Naive B cell (primary cell): ENCODE results near the gene CHRM2. TPM values are rescaled to one million over a fixed set of nuclear protein-coding genes. Genes with fewer than 3 reads are reported as not detected.
A peak's percentile ranks its signal among the peaks of the same experiment; 100 is the strongest.

Experiments
- ATAC-seq, 2 donors: fragments of 150-1000 bp; cut with Tn5 transposase; 2 replicates each; pipeline ENCODE4 v1.10.0; 2021; ENCODE audit warnings: low read depth in 2 of 2, mild to moderate bottlenecking in 2 of 2, moderate library complexity in 2 of 2
- DNase-seq: peaks from one replicate; pipeline ENCODE4 v3.0.0; 2022
- H3K27ac Mint-ChIP-seq, 6 donors: one replicate each; pipeline ENCODE4 v1.8.0; 2020 to 2022; ENCODE audit warnings: mild to moderate bottlenecking in 6 of 6, mixed read lengths in 6 of 6, moderate library complexity in 5 of 6, inconsistent platforms in 2 of 6
- H3K27me3 Mint-ChIP-seq, 3 donors: one replicate each; pipeline ENCODE4 v1.8.0; 2021 to 2022; ENCODE audit warnings: mixed read lengths in 3 of 3, mild to moderate bottlenecking in 1 of 3
- H3K36me3 Mint-ChIP-seq, 2 donors: one replicate each; pipeline ENCODE4 v1.8.0; 2020 to 2022; ENCODE audit warnings: mixed read lengths in 2 of 2, inconsistent platforms in 1 of 2, mild to moderate bottlenecking in 1 of 2
- H3K4me1 Mint-ChIP-seq, 3 donors: one replicate each; pipeline ENCODE4 v1.8.0; 2020 to 2022; ENCODE audit warnings: mixed read lengths in 3 of 3, inconsistent platforms in 1 of 3, mild to moderate bottlenecking in 1 of 3, moderate library complexity in 1 of 3
- H3K4me3 Mint-ChIP-seq, 8 donors: one replicate each; pipeline ENCODE4 v1.8.0; 2020 to 2022; ENCODE audit warnings: mild to moderate bottlenecking in 8 of 8, mixed read lengths in 8 of 8, moderate library complexity in 8 of 8, inconsistent platforms in 2 of 8
- H3K9me3 Mint-ChIP-seq, 7 donors: one replicate each; pipeline ENCODE4 v1.8.0; 2020 to 2022; ENCODE audit warnings: mixed read lengths in 7 of 7, mild to moderate bottlenecking in 5 of 7, inconsistent platforms in 2 of 7, moderate library complexity in 1 of 7
- polyA plus RNA-seq, 6 donors: library from polyadenylated mRNA; unstranded; fragments of 300-500 nt; fragmentation: Illumina TruSeq; gene quantifications; one replicate each; pipeline ENCODE4 v1.2.3, GENCODE V29; 2021; ENCODE audit warnings: low read depth in 6 of 6

CHRM2 gene
- polyA plus RNA-seq, 6 donors from 2014 or later = not detected

DNA sequence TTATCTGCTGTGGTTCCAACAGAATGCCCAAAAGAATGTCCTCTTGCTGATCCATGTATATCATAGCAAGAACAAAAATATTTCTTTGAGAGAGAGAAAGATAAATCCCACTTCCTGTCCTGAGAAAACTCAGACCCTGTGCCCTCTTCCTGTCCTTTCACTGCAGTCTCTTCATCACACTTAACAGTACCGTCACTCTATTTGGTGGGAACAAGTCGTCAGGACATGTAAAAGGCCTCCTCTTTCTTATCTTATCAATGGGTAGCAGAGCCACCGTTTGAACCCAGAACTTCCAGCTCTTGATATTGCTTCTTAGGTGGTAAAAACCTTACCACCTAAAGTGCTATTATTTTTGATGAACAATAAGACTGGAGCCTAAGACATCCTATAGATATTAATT lies 43.9 kb downstream of the CHRM2 start:
- DNase-seq = no peak
- Mint-ChIP-seq H3K4me1 (no peaks in the 10 kb centered on the region), H3K27ac (no peak overlapping the region), H3K4me3 (no peak overlapping the region), H3K9me3 (peaks cover 0 to 8% (median 2%) of the 10 kb centered on the region in 7 donors), H3K27me3 (no peaks in the 10 kb centered on the region), H3K36me3 (no peaks in the 10 kb centered on the region)
- ATAC-seq = no peak

GRCh38 chr7:136914016-136914415 lies 45.6 kb downstream of the CHRM2 start:
- DNase-seq = no peak
- no peaks in the 10 kb centered on the region for H3K4me1 Mint-ChIP-seq
- ATAC-seq = no peak
- H3K27me3 Mint-ChIP-seq = no peaks in the 10 kb centered on the region
- no peak overlapping the region for H3K4me3 Mint-ChIP-seq
- H3K36me3 Mint-ChIP-seq = no peaks in the 10 kb centered on the region
- H3K9me3 Mint-ChIP-seq = peaks cover 0 to 8% (median 2%) of the 10 kb centered on the region in 7 donors
- H3K27ac Mint-ChIP-seq = no peak overlapping the region

DNA sequence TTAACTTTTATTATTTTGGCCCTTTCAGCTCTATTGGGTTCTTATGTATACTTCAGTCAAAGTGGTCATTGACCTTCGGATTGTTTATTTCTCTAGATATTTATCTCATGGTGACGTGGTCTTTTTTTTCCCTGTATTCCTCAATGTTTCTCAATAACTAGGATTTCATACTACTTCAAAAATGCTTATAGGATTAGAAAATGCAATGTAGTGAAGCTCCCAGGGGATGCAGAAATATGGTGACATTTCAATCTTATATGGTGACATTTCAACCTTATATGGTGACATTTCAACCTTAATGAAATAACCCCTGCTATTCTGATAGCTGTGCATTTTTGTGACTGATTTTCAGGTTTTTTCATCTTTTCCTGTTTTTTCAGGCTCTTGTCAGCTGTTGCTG lies 51.4 kb downstream of the CHRM2 start:
- H3K4me3 Mint-ChIP-seq = no peak overlapping the region
- ATAC-seq (no peak), DNase-seq (no peak)
- H3K27ac Mint-ChIP-seq = no peak overlapping the region
- peaks cover 0 to 13% (median 0%) of the 10 kb centered on the region in 7 donors for H3K9me3 Mint-ChIP-seq
- H3K4me1 Mint-ChIP-seq = no peaks in the 10 kb centered on the region
- no peaks in the 10 kb centered on the region for H3K27me3 Mint-ChIP-seq
- no peaks in the 10 kb centered on the region for H3K36me3 Mint-ChIP-seq

- no peak for ATAC-seq
- no peak overlapping the region for H3K4me3 Mint-ChIP-seq
These were observed 54.7 kb downstream of the CHRM2 start for GRCh38 chr7:136923111-136923667.

GRCh38 chr7:136925044-136925443 lies 56.6 kb downstream of the CHRM2 start:
- ATAC-seq = no peak
- Mint-ChIP-seq H3K4me3 (no peak overlapping the region), H3K36me3 (no peaks in the 10 kb centered on the region)

More at GRCh38 chr7:136923111-136923667, 54.7 kb downstream of the CHRM2 start:
- Mint-ChIP-seq H3K9me3 (peaks cover 0 to 5% (median 0%) of the 10 kb centered on the region in 7 donors), H3K36me3 (no peaks in the 10 kb centered on the region), H3K4me1 (no peaks in the 10 kb centered on the region), H3K27ac (no peak overlapping the region), H3K27me3 (no peaks in the 10 kb centered on the region)
- DNase-seq = no peak

DNA sequence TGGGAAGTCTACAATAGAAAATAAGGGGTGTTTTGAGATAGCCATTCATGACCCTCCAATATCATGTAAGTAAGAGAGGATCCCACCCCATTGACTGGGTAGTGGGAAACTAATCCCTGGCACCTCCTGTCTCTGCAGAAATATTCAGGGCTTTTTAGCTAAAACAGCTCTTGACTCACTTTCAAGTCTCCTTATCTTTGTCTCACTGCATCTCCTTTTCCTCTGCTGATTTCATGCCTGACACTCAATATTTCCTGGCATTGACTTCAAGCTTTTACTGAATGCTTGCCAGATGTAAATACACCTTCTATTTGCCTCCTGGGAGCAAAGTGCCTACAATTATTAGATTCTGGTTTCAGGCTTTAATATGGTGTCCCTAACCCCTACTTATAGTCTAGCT lies 57.1 kb downstream of the CHRM2 start:
- no peak for ATAC-seq
- Mint-ChIP-seq H3K4me3 (no peak overlapping the region), H3K27ac (no peak overlapping the region), H3K9me3 (peaks cover 0 to 8% (median 2%) of the 10 kb centered on the region in 7 donors), H3K4me1 (no peaks in the 10 kb centered on the region), H3K27me3 (no peaks in the 10 kb centered on the region), H3K36me3 (no peaks in the 10 kb centered on the region)
- DNase-seq = no peak

More at GRCh38 chr7:136925044-136925443, 56.6 kb downstream of the CHRM2 start:
- Mint-ChIP-seq H3K4me1 (no peaks in the 10 kb centered on the region), H3K27me3 (no peaks in the 10 kb centered on the region), H3K9me3 (peaks cover 0 to 7% (median 2%) of the 10 kb centered on the region in 7 donors), H3K27ac (no peak overlapping the region)
- no peak for DNase-seq

DNA sequence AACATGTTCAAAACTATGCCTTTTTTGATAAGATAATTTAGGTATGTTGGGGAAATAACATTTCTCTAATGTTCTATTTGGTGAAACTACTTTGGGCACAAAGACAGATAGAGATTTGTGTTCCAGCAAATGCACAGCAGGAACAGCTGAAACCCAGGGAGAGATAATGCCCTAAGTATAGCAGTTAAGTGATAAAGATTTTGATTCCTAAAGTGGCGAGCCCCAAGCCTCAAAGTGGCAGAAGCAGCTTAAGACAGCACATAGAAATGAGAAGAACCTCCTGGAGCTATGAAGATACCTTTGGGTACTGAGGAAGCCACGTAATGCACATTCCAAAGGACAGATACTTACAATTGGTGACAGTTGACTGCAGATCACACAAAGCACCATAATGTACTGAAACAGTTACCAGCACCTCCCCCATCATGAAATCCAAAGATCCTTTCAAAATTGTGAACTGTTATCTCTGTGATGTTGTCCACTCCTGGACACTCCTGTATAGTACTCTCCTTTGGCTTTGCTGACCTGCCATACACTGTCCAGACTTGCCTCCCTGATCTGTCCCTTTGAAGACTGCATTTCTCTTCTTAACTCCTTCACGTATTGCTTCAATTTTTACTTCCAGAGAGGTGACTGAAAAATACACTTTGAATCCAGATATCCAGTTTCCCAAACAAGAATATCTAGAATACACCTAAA lies 62.9 kb downstream of the CHRM2 start:
- no peaks in the 10 kb centered on the region for H3K27me3 Mint-ChIP-seq
- ATAC-seq (no peak), DNase-seq (no peak)
- no peaks in the 10 kb centered on the region for H3K4me1 Mint-ChIP-seq
- peaks cover 0 to 26% (median 6%) of the 10 kb centered on the region in 7 donors for H3K9me3 Mint-ChIP-seq
- no peak overlapping the region for H3K4me3 Mint-ChIP-seq
- no peaks in the 10 kb centered on the region for H3K36me3 Mint-ChIP-seq
- H3K27ac Mint-ChIP-seq = no peak overlapping the region

- no peaks in the 10 kb centered on the region for H3K27me3 Mint-ChIP-seq
- ATAC-seq = no peak
- H3K4me3 Mint-ChIP-seq = no peak overlapping the region
These were observed 69.0 kb downstream of the CHRM2 start for GRCh38 chr7:136937436-136937835.

DNA sequence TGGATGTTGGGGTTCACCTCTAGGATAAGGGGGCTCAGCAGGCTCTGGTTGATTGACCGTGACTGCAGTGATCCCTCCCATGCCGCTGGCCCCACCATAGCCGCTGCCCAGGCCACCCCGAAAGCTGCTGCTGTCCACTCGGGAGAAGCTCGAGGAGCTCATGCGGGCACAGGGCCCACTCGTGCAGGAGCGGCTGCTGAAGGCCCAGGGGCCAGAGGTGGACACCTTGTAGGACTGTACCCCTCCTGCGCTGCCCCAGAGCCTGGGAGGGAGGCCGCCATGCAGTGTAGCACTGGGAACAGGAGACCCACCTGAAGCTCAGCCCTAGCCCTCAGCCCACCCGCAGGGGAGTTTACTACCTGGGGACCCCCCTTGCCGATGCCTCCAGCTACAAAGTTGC lies 70.0 kb downstream of the CHRM2 start:
- ATAC-seq (no peak), DNase-seq (no peak)
- Mint-ChIP-seq H3K4me3 (peak overlapping the region in 1 of 8 donors; percentile 26), H3K27ac (no peak overlapping the region), H3K4me1 (no peaks in the 10 kb centered on the region), H3K9me3 (peaks cover 0 to 5% (median 2%) of the 10 kb centered on the region in 7 donors), H3K36me3 (no peaks in the 10 kb centered on the region), H3K27me3 (no peaks in the 10 kb centered on the region)

More at GRCh38 chr7:136937436-136937835, 69.0 kb downstream of the CHRM2 start:
- Mint-ChIP-seq H3K4me1 (no peaks in the 10 kb centered on the region), H3K9me3 (peaks cover 0 to 12% (median 2%) of the 10 kb centered on the region in 7 donors), H3K27ac (no peak overlapping the region), H3K36me3 (no peaks in the 10 kb centered on the region)
- no peak for DNase-seq

- Mint-ChIP-seq H3K4me1 (no peaks in the 10 kb centered on the region), H3K27ac (no peak overlapping the region), H3K4me3 (no peak overlapping the region), H3K27me3 (no peaks in the 10 kb centered on the region), H3K9me3 (no peaks in the 10 kb centered on the region), H3K36me3 (no peaks in the 10 kb centered on the region)
- ATAC-seq (no peak), DNase-seq (no peak)
These were observed 71.7 kb downstream of the CHRM2 start for GRCh38 chr7:136940122-136940521.

DNA sequence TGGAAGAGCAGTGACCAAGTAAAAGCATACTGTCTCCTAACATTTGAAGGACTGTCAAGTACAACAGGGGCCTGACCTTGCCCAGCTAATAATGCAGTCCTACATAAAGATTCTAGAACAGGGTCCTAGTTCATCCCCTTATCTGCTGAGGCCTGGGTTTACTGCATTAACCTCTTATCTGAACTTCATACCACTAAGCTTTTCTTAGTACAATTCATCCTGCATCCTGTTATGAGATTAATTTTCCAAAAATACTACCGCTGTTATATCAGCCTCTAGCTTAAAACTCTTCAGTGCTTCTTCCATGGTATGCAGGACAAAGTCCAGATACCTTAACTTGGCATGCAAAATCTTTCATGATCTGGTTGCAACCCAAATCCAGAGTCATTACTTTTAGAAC lies 72.5 kb downstream of the CHRM2 start:
- no peak overlapping the region for H3K27ac Mint-ChIP-seq
- H3K36me3 Mint-ChIP-seq = no peaks in the 10 kb centered on the region
- H3K4me1 Mint-ChIP-seq = no peaks in the 10 kb centered on the region
- no peak for ATAC-seq
- H3K9me3 Mint-ChIP-seq = no peaks in the 10 kb centered on the region
- H3K27me3 Mint-ChIP-seq = no peaks in the 10 kb centered on the region
- no peak for DNase-seq
- H3K4me3 Mint-ChIP-seq = no peak overlapping the region

DNA sequence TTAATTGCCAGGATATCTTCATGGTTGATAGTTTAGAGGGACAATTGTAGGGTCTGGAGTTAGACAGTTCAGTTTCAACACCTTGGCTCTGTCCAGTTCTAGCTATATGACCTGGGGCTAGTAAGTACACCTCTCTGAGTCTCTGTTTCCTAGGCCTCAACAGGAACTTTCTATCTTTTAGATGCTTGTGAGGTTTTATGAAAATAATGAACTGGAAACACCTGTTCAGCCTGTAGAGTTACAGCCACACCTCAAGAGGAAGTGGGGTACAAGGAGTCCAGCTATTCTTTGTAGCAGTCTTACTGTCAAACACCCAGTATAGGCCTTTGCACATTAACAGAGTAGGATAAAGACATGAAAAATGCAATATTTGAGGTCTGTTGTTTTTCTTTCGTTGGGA lies 73.4 kb downstream of the CHRM2 start:
- Mint-ChIP-seq H3K27ac (no peak overlapping the region), H3K4me1 (no peaks in the 10 kb centered on the region), H3K27me3 (no peaks in the 10 kb centered on the region), H3K9me3 (peaks cover 0 to under 1% (median 0%) of the 10 kb centered on the region in 7 donors), H3K4me3 (no peak overlapping the region), H3K36me3 (no peaks in the 10 kb centered on the region)
- no peak for DNase-seq
- no peak for ATAC-seq

GRCh38 chr7:136942401-136942800 lies 73.9 kb downstream of the CHRM2 start:
- H3K36me3 Mint-ChIP-seq = no peaks in the 10 kb centered on the region
- no peaks in the 10 kb centered on the region for H3K4me1 Mint-ChIP-seq
- peaks cover 0 to 3% (median 0%) of the 10 kb centered on the region in 7 donors for H3K9me3 Mint-ChIP-seq
- ATAC-seq = no peak
- H3K27ac Mint-ChIP-seq = no peak overlapping the region
- no peak overlapping the region for H3K4me3 Mint-ChIP-seq
- DNase-seq = no peak
- H3K27me3 Mint-ChIP-seq = no peaks in the 10 kb centered on the region

DNA sequence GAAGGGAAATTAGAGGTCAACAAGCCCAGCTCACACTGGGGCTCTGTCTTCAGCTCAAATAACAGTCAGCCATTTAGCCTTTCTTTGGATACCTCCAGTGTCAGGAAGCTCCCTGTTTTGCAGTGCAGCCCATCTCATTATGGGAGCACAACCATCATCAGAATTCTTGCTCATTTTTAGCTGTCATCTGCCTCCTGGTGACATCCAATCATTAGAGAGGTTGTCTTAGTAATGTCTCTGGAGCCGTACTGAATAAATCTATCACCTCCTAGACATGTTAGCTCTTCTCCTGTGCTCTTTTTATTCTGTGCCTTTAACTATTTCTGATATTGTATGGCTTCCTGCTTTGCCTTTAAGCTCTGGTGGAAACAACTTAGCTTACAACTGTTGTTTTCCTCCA lies 74.5 kb downstream of the CHRM2 start:
- Mint-ChIP-seq H3K4me1 (no peaks in the 10 kb centered on the region), H3K27me3 (no peaks in the 10 kb centered on the region), H3K27ac (no peak overlapping the region), H3K36me3 (no peaks in the 10 kb centered on the region), H3K4me3 (no peak overlapping the region), H3K9me3 (peaks cover 0 to 3% (median 0%) of the 10 kb centered on the region in 7 donors)
- no peak for ATAC-seq
- DNase-seq = no peak
